Stimulated activated CD4-positive, alpha-beta T cell treated with anti-CD3 and anti-CD28 coated beads, Interleukin-4, amount 100 ng/mL, for 4 hours (primary cell): ENCODE results near the gene ZNF385C.
A peak's percentile ranks its signal among the peaks of the same experiment; 100 is the strongest.

Source experiments
- DNase-seq, 2 experiments: peaks; one replicate each; pipeline ENCODE4 v3.0.0-alpha.2; 2020

The ZNF385C gene

GRCh38 chr17:42106009-42106408, 7.7 kb upstream of the ZNF385C start:
- DNase-seq, result no peak

- no peak for DNase-seq
These were observed 6.0 kb upstream of the ZNF385C start for GRCh38 chr17:42104264-42104663.

- DNase-seq, result no peak
These were observed 5.1 kb upstream of the ZNF385C start for GRCh38 chr17:42103221-42103954.

GRCh38 chr17:42101513-42102292, 3.4 kb upstream of the ZNF385C start:
- peak; percentile 43 to 65 for DNase-seq

- DNase-seq, result no peak
These were observed 592 bp upstream of the ZNF385C start for GRCh38 chr17:42098730-42099399.

- no peak for DNase-seq
These were observed 1.7 kb downstream of the ZNF385C start for GRCh38 chr17:42096360-42097111.

GRCh38 chr17:42094375-42095069, 3.8 kb downstream of the ZNF385C start:
- DNase-seq, result no peak

- no peak for DNase-seq
These were observed 5.3 kb downstream of the ZNF385C start for GRCh38 chr17:42092939-42093338.

GRCh38 chr17:42090964-42091790, 7.1 kb downstream of the ZNF385C start:
- no peak for DNase-seq

GRCh38 chr17:42088736-42089135, 9.5 kb downstream of the ZNF385C start:
- no peak for DNase-seq

- no peak for DNase-seq
These were observed 10.3 kb downstream of the ZNF385C start for GRCh38 chr17:42087736-42088705.

GRCh38 chr17:42087042-42087701, 11.1 kb downstream of the ZNF385C start:
- no peak for DNase-seq

GRCh38 chr17:42081516-42082129, 16.6 kb downstream of the ZNF385C start:
- DNase-seq, result no peak

GRCh38 chr17:42079541-42079940, 18.7 kb downstream of the ZNF385C start:
- no peak for DNase-seq

- DNase-seq, result no peak
These were observed 19.8 kb downstream of the ZNF385C start for GRCh38 chr17:42078396-42079043.

- DNase-seq, result no peak
These were observed 20.5 kb downstream of the ZNF385C start for GRCh38 chr17:42077755-42078154.

GRCh38 chr17:42076797-42077559, 21.3 kb downstream of the ZNF385C start:
- no peak for DNase-seq

GRCh38 chr17:42075789-42076188, 22.5 kb downstream of the ZNF385C start:
- DNase-seq, result no peak
